ENCODE results near the gene NEDD9. TPM values are rescaled to one million over a fixed set of nuclear protein-coding genes. Genes with fewer than 3 reads are reported as not detected.

Gene NEDD9
- total and polyA plus RNA-seq, 2 of the 13 experiments (the other 11 are each of a cell fraction or from before 2014, with no cell fraction given), result 27.1 to 389 TPM

GRCh38 chr6:11188161-11188915 lies 44.1 kb downstream of the NEDD9 start (continued):
- TF ChIP-seq, protein P1, sequence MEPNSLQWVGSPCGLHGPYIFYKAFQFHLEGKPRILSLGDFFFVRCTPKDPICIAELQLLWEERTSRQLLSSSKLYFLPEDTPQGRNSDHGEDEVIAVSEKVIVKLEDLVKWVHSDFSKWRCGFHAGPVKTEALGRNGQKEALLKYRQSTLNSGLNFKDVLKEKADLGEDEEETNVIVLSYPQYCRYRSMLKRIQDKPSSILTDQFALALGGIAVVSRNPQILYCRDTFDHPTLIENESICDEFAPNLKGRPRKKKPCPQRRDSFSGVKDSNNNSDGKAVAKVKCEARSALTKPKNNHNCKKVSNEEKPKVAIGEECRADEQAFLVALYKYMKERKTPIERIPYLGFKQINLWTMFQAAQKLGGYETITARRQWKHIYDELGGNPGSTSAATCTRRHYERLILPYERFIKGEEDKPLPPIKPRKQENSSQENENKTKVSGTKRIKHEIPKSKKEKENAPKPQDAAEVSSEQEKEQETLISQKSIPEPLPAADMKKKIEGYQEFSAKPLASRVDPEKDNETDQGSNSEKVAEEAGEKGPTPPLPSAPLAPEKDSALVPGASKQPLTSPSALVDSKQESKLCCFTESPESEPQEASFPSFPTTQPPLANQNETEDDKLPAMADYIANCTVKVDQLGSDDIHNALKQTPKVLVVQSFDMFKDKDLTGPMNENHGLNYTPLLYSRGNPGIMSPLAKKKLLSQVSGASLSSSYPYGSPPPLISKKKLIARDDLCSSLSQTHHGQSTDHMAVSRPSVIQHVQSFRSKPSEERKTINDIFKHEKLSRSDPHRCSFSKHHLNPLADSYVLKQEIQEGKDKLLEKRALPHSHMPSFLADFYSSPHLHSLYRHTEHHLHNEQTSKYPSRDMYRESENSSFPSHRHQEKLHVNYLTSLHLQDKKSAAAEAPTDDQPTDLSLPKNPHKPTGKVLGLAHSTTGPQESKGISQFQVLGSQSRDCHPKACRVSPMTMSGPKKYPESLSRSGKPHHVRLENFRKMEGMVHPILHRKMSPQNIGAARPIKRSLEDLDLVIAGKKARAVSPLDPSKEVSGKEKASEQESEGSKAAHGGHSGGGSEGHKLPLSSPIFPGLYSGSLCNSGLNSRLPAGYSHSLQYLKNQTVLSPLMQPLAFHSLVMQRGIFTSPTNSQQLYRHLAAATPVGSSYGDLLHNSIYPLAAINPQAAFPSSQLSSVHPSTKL (CRISPR knock-in tag; IDR thresholded peaks at IDR 0.05), result peak; percentile 53; the same call in 1 of the 2 replicates
- TF ChIP-seq SSRP1 (CRISPR knock-in tag; IDR thresholded peaks at IDR 0.05) (peak; percentile 66), SOX13 (IDR thresholded peaks at IDR 0.05) (no peak), SOX13 (CRISPR knock-in tag; conservative IDR thresholded peaks at IDR 0.05 in 1 of 2, IDR thresholded peaks at IDR 0.05 in 1 of 2) (peak in 1 of 2 experiments; percentile 6; a peak in 1 of 4 replicates), E2F5 (CRISPR knock-in tag; conservative IDR thresholded peaks at IDR 0.05) (no peak), CREB1 (IDR thresholded peaks at IDR 0.05) (peak; percentile 74; the same call in 1 of the 2 replicates), CREB1 (CRISPR knock-in tag; IDR thresholded peaks at IDR 0.05) (peak; percentile 56; the same call in 1 of the 2 replicates), ATF7 (IDR thresholded peaks at IDR 0.05) (peak; percentile 57; the same call in 1 of the 2 replicates), ATF7 (CRISPR knock-in tag; IDR thresholded peaks at IDR 0.05) (no peak), GATA4 (IDR thresholded peaks at IDR 0.05; ENCODE audit: borderline replicate concordance, low read depth) (no peak), POLR2AphosphoS5 (IDR thresholded peaks at IDR 0.05; ENCODE audit: low read depth, low read length) (peak; percentile 13; the same call in 1 of the 2 replicates), KDM5B (CRISPR knock-in tag; IDR thresholded peaks at IDR 0.05; ENCODE audit: borderline replicate concordance) (no peak), HNRNPL (IDR thresholded peaks at IDR 0.05; ENCODE audit: low read depth, low read length) (peak; percentile 65; the same call in 1 of the 2 replicates), KLF15 (CRISPR knock-in tag; IDR thresholded peaks at IDR 0.05; ENCODE audit: borderline replicate concordance) (no peak), HNRNPK (IDR thresholded peaks at IDR 0.05; ENCODE audit: low read depth, low read length, poor library complexity, severe bottlenecking) (no peak), ZNF354B (CRISPR knock-in tag; IDR thresholded peaks at IDR 0.05) (no peak), FOSL1 (CRISPR knock-in tag; IDR thresholded peaks at IDR 0.05; ENCODE audit: borderline replicate concordance) (no peak), ARID2 (CRISPR knock-in tag; IDR thresholded peaks at IDR 0.05; ENCODE audit: borderline replicate concordance) (no peak), CEBPG (CRISPR knock-in tag; IDR thresholded peaks at IDR 0.05) (0 out of 2 replicates have a peak, but pooled peaks have one; percentile 29), HES4 (CRISPR knock-in tag; IDR thresholded peaks at IDR 0.05; ENCODE audit: borderline replicate concordance) (no peak), ZNF761 (CRISPR knock-in tag; conservative IDR thresholded peaks at IDR 0.05) (no peak)
- TF ChIP-seq, protein P2, sequence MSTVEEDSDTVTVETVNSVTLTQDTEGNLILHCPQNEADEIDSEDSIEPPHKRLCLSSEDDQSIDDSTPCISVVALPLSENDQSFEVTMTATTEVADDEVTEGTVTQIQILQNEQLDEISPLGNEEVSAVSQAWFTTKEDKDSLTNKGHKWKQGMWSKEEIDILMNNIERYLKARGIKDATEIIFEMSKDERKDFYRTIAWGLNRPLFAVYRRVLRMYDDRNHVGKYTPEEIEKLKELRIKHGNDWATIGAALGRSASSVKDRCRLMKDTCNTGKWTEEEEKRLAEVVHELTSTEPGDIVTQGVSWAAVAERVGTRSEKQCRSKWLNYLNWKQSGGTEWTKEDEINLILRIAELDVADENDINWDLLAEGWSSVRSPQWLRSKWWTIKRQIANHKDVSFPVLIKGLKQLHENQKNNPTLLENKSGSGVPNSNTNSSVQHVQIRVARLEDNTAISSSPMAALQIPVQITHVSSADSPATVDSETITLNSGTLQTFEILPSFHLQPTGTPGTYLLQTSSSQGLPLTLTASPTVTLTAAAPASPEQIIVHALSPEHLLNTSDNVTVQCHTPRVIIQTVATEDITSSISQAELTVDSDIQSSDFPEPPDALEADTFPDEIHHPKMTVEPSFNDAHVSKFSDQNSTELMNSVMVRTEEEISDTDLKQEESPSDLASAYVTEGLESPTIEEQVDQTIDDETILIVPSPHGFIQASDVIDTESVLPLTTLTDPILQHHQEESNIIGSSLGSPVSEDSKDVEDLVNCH (CRISPR knock-in tag; IDR thresholded peaks at IDR 0.05), result no peak
- TF ChIP-seq, protein P3, sequence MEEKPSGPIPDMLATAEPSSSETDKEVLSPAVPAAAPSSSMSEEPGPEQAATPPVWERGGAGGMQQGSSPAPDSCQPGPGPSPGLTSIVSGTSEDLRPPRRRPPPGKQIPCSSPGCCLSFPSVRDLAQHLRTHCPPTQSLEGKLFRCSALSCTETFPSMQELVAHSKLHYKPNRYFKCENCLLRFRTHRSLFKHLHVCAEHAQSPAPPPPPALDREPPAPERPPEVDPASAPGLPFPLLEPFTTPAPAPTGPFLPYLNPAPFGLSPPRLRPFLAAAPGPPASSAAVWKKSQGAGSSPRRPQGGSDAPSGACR (CRISPR knock-in tag; IDR thresholded peaks at IDR 0.05), result 0 out of 2 replicates have a peak, but pooled peaks have one; percentile 25

Data from HepG2 (cell line).